Calu3 (cell line): ENCODE data around the gene KLHL28. TPM values are rescaled to one million over a fixed set of nuclear protein-coding genes. Genes with fewer than 3 reads are reported as not detected.

ENCODE experiments used
- BruUV-seq: library from RNA; stranded (reverse); fragments of 400-500 nt; replicated peaks from 2 replicates; lab custom pipeline; 2021; lab: Mats Ljungman, UMichigan
- CTCF ChIA-PET: fragments of 300-600 bp; sonication (Branson Sonifier 250); formaldehyde crosslinking; loops from one replicate; lab custom pipeline; 2022; ENCODE audit warnings: antibody characterized with exemption; lab: Charles Lee
- DNase-seq: peaks from one replicate; pipeline ENCODE4 v3.0.0; 2022
- H3K27ac Mint-ChIP-seq: one replicate; pipeline ENCODE4 v1.8.0; 2022; ENCODE audit warnings: mixed read lengths; ENCODE audit not compliant: unreplicated experiment
- H3K27me3 Mint-ChIP-seq: one replicate; pipeline ENCODE4 v1.8.0; 2022; ENCODE audit warnings: mixed read lengths; ENCODE audit not compliant: unreplicated experiment
- H3K36me3 Mint-ChIP-seq: one replicate; pipeline ENCODE4 v1.8.0; 2022; ENCODE audit warnings: mild to moderate bottlenecking, moderate library complexity, mixed read lengths; ENCODE audit not compliant: insufficient read depth, unreplicated experiment
- H3K4me1 Mint-ChIP-seq: one replicate; pipeline ENCODE4 v1.8.0; 2022; ENCODE audit warnings: mild to moderate bottlenecking, low read depth, mixed read lengths; ENCODE audit not compliant: unreplicated experiment
- H3K4me3 Mint-ChIP-seq: one replicate; pipeline ENCODE4 v1.8.0; 2022; ENCODE audit warnings: mild to moderate bottlenecking, low read depth, moderate library complexity, mixed read lengths; ENCODE audit not compliant: unreplicated experiment
- H3K9me3 Mint-ChIP-seq: one replicate; pipeline ENCODE4 v1.8.0; 2022; ENCODE audit warnings: low read depth, mixed read lengths; ENCODE audit not compliant: unreplicated experiment
- intact Hi-C: fragments of 100-400 bp; cut with micrococcal nuclease; formaldehyde crosslinking; loops from one replicate; pipeline ENCODE4 v1.10.0; 2022; ENCODE audit not compliant: unreplicated experiment
- total RNA-seq: library from RNA; stranded (reverse); gene quantifications from 2 replicates; pipeline ENCODE4 v1.2.3, GENCODE V29; 2022
- TF ChIP-seq, protein P1 (sequence below): fragments of 200-600 bp; IDR thresholded peaks from one replicate; pipeline ENCODE4 v1.8.0; 2022; ENCODE audit warnings: antibody characterized with exemption; ENCODE audit not compliant: unreplicated experiment

Gene KLHL28
- total RNA-seq, 1 experiment from 2014 or later, result 10.1 TPM

DNA sequence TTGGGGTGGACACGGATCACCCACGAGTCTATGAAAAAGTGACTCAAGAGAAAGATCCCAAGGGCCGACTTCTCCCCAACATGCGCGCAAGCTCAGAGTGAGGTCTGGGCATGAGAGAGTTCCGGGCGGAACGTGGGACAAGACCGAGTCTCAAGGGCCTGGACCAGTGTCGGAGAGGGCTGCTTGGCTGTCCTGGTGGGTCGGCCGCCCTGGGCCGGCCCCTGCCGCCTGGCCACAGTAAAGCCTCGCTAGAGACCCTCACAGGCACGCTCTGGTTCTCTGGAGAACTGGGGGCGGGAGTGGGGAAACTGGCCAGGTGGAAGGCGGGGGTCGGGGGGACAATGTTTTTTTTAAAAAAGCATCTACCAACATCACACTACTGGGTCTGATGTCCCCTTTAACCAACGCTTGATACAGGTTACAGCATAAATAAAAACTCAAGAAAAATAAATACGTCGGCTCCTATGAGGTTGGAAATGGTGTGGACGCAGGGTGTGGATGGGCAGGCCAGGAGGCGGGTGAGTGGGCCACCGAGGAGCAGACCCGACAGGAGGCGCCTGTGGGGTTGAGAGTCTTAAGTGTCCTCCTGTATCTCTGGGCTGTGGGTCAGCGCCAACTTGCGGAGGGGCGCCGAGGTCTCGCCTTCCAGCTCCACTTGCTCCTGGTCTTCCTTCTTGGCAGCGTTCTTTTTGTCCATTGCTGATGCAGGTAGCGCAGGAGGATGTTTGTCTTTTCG, 74.7 kb downstream of the KLHL28 start:
- H3K27ac Mint-ChIP-seq, result no peak overlapping the region
- BruUV-seq, result no TSS peak
- H3K36me3 Mint-ChIP-seq, result no peaks in the 10 kb centered on the region
- TF ChIP-seq, protein P1, sequence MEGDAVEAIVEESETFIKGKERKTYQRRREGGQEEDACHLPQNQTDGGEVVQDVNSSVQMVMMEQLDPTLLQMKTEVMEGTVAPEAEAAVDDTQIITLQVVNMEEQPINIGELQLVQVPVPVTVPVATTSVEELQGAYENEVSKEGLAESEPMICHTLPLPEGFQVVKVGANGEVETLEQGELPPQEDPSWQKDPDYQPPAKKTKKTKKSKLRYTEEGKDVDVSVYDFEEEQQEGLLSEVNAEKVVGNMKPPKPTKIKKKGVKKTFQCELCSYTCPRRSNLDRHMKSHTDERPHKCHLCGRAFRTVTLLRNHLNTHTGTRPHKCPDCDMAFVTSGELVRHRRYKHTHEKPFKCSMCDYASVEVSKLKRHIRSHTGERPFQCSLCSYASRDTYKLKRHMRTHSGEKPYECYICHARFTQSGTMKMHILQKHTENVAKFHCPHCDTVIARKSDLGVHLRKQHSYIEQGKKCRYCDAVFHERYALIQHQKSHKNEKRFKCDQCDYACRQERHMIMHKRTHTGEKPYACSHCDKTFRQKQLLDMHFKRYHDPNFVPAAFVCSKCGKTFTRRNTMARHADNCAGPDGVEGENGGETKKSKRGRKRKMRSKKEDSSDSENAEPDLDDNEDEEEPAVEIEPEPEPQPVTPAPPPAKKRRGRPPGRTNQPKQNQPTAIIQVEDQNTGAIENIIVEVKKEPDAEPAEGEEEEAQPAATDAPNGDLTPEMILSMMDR, result no peak
- H3K9me3 Mint-ChIP-seq, result no peaks in the 10 kb centered on the region
- H3K27me3 Mint-ChIP-seq, result no peaks in the 10 kb centered on the region
- CTCF ChIA-PET, result no interaction called here
- DNase-seq, result no peak
- no peaks in the 10 kb centered on the region for H3K4me1 Mint-ChIP-seq
- no peak overlapping the region for H3K4me3 Mint-ChIP-seq
- intact Hi-C loops, result no loop called here

DNA sequence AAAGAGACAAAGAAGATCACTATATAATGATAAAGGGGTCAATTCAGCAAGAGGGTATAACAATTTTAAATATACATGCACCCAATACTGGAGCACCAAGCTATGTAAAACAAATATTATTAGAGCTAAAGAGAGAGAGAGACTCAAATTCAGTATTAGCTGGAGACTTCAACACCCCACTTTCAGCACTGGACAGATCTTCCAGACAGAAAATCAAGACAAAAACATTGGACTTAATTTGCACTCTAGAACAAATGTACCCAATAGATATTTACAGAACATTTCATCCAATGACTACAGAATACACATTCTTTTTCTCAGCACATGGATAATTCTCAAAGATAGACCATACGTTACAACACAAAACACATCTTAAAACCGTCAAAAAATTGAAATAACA, 81.0 kb downstream of the KLHL28 start:
- BruUV-seq, result no TSS peak
- H3K27ac Mint-ChIP-seq, result no peak overlapping the region
- intact Hi-C loops, result no loop called here
- no peaks in the 10 kb centered on the region for H3K4me1 Mint-ChIP-seq
- peaks cover 11% of the 10 kb centered on the region for H3K27me3 Mint-ChIP-seq
- H3K4me3 Mint-ChIP-seq, result no peak overlapping the region
- peaks cover 2% of the 10 kb centered on the region for H3K9me3 Mint-ChIP-seq
- no peak for DNase-seq
- H3K36me3 Mint-ChIP-seq, result no peaks in the 10 kb centered on the region
- CTCF ChIA-PET, result interaction anchor here (0.7 kb wide), 1 partner anchor 12 kb away, joined by 9 read pairs; no protein-coding TSS in a partner anchor
- TF ChIP-seq, protein P1, result no peak

Other genes starting within 250 kb of the KLHL28 start
- 15.1 TPM in 2 replicates for gene TOGARAM1, start 243 bp upstream of the KLHL28 start, total RNA-seq
- 34.2 and 35.8 TPM in 2 replicates for gene PRPF39, start 122.2 kb upstream of the KLHL28 start, total RNA-seq
- gene FKBP3, start 172.5 kb upstream of the KLHL28 start, total RNA-seq, result 68.9 and 72.8 TPM in 2 replicates
- 11.4 and 14.6 TPM in 2 replicates for gene FANCM, start 174.0 kb upstream of the KLHL28 start, total RNA-seq